Mesothelial cell of epicardium (in vitro differentiated cells): ENCODE results near the gene SLC24A3. TPM values are rescaled to one million over a fixed set of nuclear protein-coding genes. Genes with fewer than 3 reads are reported as not detected.

Source experiments
- DNase-seq, 2 experiments: peaks; one replicate each; pipeline ENCODE4 v3.0.0; 2021; ENCODE audit warnings: low spot score in 2 of 2; ENCODE audit not compliant: unreplicated experiment in 2 of 2
- H3K27ac Mint-ChIP-seq: 2 replicates; pipeline ENCODE4 v1.8.0; 2021; ENCODE audit warnings: mixed read lengths
- H3K27me3 Mint-ChIP-seq: 2 replicates; pipeline ENCODE4 v1.8.0; 2021; ENCODE audit warnings: low read depth, mixed read lengths
- H3K36me3 Mint-ChIP-seq: 2 replicates; pipeline ENCODE4 v1.8.0; 2021; ENCODE audit warnings: mixed read lengths
- H3K4me1 Mint-ChIP-seq: 2 replicates; pipeline ENCODE4 v1.8.0; 2021; ENCODE audit warnings: mixed read lengths
- H3K4me3 Mint-ChIP-seq: 2 replicates; pipeline ENCODE4 v1.8.0; 2021; ENCODE audit warnings: mild to moderate bottlenecking, moderate library complexity, mixed read lengths
- H3K9me3 Mint-ChIP-seq: 2 replicates; pipeline ENCODE4 v1.8.0; 2021; ENCODE audit warnings: mixed read lengths
- total RNA-seq: library from RNA; stranded (reverse); gene quantifications from 3 replicates; pipeline ENCODE4 v1.2.1, GENCODE V29; 2021
- TF ChIP-seq, protein P1 (sequence below): fragments of 200-600 bp; sonication (generic); IDR thresholded peaks from one replicate; pipeline ENCODE4 v1.5.0; 2021; ENCODE audit warnings: antibody characterized with exemption; ENCODE audit not compliant: unreplicated experiment

The SLC24A3 gene
- total RNA-seq, 1 donor from 2014 or later: 3.2 TPM

DNA sequence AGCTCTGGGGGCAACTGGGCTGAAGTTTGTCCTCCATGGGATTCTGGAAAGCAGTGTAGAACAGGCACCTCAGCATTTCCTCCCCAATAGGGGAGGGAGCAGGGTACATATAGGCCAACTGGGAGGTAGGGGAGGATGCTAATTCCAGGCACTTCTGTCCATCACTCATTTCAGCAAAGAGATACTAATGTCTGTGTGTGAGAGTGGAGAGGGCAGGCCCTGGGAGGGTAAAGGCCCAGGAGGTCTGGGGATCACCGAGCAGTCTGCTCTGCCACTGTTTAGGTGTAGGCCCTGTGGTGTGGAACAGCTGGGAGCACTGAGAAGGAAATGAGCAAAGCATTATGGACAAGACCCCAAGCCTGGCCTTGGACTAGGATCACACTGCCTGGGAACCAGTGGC lies 158.7 kb downstream of the SLC24A3 start:
- Mint-ChIP-seq H3K4me1 (peaks cover 11% of the 10 kb centered on the region), H3K27ac (no peak overlapping the region), H3K9me3 (no peaks in the 10 kb centered on the region), H3K27me3 (peaks cover 6% of the 10 kb centered on the region), H3K36me3 (no peaks in the 10 kb centered on the region), H3K4me3 (no peak overlapping the region)
- TF ChIP-seq, protein P1, sequence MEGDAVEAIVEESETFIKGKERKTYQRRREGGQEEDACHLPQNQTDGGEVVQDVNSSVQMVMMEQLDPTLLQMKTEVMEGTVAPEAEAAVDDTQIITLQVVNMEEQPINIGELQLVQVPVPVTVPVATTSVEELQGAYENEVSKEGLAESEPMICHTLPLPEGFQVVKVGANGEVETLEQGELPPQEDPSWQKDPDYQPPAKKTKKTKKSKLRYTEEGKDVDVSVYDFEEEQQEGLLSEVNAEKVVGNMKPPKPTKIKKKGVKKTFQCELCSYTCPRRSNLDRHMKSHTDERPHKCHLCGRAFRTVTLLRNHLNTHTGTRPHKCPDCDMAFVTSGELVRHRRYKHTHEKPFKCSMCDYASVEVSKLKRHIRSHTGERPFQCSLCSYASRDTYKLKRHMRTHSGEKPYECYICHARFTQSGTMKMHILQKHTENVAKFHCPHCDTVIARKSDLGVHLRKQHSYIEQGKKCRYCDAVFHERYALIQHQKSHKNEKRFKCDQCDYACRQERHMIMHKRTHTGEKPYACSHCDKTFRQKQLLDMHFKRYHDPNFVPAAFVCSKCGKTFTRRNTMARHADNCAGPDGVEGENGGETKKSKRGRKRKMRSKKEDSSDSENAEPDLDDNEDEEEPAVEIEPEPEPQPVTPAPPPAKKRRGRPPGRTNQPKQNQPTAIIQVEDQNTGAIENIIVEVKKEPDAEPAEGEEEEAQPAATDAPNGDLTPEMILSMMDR: no peak
- no peak for DNase-seq

DNA sequence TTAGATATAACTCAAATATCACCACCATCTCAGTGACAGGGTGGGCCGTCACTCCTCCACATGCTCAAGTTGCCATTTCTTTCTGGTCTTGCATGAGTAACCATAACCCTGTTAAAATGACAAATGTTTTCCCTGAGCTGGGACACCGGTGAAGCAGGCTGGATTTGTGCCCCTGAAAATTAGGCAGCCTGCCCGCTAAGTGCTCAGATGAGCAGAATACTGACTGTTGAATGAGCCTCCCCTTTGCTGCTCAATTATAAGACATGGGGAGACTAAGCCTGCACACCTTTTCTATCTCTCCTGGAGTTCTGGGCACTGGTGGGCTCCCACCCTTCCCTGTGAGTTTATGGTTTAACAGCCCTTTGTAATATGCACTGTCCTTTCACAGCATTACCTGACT lies 161.8 kb downstream of the SLC24A3 start:
- Mint-ChIP-seq H3K27me3 (peaks cover 5% of the 10 kb centered on the region), H3K27ac (no peak overlapping the region), H3K4me3 (no peak overlapping the region), H3K4me1 (peaks cover 9% of the 10 kb centered on the region), H3K9me3 (no peaks in the 10 kb centered on the region), H3K36me3 (no peaks in the 10 kb centered on the region)
- TF ChIP-seq, protein P1: no peak
- DNase-seq: no peak

DNA sequence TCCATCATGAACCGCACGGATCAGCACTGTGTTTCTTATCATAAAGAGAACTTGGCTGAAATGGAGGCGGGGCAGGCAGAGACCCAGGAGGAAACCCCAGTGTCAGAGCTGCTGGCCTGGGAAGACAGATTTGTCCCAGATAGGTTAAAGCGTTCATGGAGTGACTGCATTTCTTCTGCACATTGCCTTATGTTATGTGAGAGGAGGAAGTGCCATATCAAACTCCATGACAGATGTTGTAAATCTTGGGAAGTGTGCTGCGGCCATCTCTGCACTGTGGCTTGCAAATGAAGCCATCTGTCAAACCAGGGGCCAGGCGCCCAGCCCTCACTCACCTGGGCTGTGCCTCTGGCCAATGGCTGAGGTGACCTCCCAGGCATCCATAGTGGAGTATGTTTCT lies 163.0 kb downstream of the SLC24A3 start:
- Mint-ChIP-seq H3K9me3 (no peaks in the 10 kb centered on the region), H3K27ac (no peak overlapping the region), H3K36me3 (no peaks in the 10 kb centered on the region), H3K27me3 (peaks cover 4% of the 10 kb centered on the region), H3K4me1 (peaks cover 9% of the 10 kb centered on the region), H3K4me3 (no peak overlapping the region)
- DNase-seq: no peak
- TF ChIP-seq, protein P1: no peak

DNA sequence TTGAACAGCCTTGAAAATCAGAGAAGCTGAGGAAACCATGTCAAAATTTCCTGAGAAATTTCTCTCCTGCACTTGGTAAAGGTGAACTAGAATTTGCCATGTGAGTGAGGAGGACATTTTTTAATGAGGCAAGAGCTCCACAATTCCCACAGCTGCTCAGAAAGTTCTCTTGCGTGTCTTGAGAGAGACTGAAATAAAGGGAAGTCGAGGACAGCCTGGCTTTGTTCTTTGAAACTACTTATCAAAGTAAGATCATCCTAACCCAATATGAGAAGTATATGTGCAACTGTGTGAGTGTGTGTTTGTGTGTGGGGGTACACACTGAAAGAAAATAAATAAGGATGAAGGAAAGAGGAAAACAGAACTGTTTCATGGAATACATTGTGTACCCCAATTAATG lies 163.4 kb downstream of the SLC24A3 start:
- peaks cover 4% of the 10 kb centered on the region for H3K27me3 Mint-ChIP-seq
- no peaks in the 10 kb centered on the region for H3K36me3 Mint-ChIP-seq
- H3K4me1 Mint-ChIP-seq: peaks cover 9% of the 10 kb centered on the region
- no peaks in the 10 kb centered on the region for H3K9me3 Mint-ChIP-seq
- DNase-seq: no peak
- H3K27ac Mint-ChIP-seq: no peak overlapping the region
- TF ChIP-seq, protein P1: no peak
- H3K4me3 Mint-ChIP-seq: no peak overlapping the region

- Mint-ChIP-seq H3K4me1 (peaks cover 9% of the 10 kb centered on the region), H3K4me3 (no peak overlapping the region), H3K27me3 (peaks cover 4% of the 10 kb centered on the region), H3K36me3 (no peaks in the 10 kb centered on the region), H3K9me3 (no peaks in the 10 kb centered on the region), H3K27ac (no peak overlapping the region)
- TF ChIP-seq, protein P1: no peak
- DNase-seq: no peak
Measured at GRCh38 chr20:19376451-19377229, 164.2 kb downstream of the SLC24A3 start.

DNA sequence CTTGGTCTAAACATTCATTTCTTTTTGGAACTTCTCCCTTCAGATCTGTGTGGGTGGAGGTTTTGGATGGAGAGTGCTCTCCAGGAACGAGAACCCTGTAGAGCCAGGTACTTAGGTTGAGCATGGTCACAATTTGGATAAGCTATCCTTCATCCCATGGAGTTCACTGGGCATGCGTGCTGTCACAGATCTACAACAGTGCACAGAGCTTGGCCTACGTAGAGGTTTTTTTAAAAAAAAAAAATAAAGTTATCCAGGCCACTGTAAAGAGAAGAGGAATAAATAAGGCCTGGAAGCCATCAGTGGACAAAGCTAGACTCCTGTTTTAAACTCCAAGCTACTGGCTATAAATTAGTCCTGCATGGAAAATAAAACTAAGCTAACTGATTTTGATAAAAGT lies 165.6 kb downstream of the SLC24A3 start:
- TF ChIP-seq, protein P1: no peak
- Mint-ChIP-seq H3K27ac (no peak overlapping the region), H3K4me3 (no peak overlapping the region), H3K9me3 (no peaks in the 10 kb centered on the region), H3K4me1 (peaks cover 17% of the 10 kb centered on the region), H3K27me3 (no peaks in the 10 kb centered on the region), H3K36me3 (no peaks in the 10 kb centered on the region)
- no peak for DNase-seq
